GM18507 (cell line): ENCODE data around the gene KATNB1.

Source experiments
- DNase-seq: peaks from one replicate; pipeline ENCODE4 v3.0.0; 2011; ENCODE audit warnings: low read depth; ENCODE audit not compliant: insufficient read length; ENCODE audit errors: extremely low spot score
- FAIRE-seq: peaks from 2 replicates; lab custom pipeline; 2011; peaks lifted over from hg19 to GRCh38; lab: Jason Lieb, UNC

KATNB1 gene

DNA sequence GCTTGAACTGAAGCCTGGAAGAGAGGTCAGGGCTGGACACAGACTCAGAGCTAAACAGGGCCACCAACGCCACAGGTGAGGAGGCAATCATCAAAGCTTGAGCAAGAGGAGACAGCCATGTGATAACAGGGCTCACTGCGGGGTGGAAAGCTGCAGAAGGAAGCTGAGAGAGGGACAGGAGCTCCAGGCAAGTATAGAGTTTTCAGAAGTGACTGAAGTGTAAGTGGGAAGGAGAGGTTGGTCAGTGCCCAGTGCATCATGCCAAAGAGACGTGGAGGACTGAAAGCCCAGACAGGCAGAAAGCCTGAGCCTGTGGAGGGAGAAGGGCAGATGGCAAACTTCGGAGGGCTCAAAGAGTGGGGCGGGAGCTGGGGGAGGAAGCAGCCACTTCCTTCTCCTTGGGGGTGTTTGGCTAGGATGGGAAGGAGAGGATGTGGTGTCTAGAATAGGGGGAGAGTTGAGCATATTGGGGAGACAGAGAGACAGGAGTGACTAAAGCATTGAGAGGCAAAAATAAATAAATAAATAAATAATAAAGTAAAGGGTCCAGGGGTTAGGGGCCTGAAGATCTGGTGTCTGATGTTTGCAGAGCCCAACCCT lies 64.1 kb downstream of the KATNB1 start:
- no peak for DNase-seq
- no peak for FAIRE-seq

DNA sequence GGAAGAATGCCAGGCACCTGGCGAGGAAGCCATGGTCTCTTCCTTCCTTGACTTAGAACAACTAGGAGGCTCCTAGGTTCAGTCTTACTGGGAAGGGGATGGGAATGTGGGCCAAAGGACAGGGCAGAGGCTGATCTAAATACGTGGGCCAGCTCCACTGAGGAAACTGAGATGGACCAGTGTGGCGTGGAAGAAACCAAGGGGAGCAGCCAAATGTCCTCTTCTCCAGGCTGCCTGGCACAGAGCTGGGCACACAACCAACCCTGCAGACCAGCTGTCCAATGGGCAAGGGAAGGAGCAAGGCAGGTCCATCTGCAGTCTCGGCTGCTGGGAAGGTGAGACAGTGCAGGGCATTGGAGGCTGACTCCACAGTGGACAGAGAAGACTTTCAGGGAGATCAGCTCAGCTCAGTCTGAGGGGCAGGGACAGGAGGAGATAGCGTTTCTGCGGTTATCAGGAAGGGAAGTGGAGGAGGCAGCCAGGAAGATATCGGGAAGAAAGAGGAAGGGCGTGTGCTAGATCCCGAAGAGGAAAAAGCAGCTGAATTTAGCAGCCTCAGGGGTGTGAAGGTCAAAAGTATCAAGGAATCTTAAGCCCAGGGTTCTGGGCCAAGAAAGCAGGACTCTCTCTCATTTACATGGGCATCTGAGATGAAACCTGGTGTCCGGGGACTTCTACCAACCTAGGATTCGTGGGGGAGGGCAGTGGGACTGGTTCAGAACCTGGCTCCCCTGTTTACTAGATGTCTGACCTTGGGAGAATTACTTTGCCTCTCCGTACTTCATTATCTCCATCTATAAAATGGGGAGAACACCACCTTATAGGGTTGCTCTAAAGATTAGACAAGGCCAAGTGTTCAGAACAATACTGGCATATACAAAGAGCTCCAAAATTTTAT lies 64.9 kb downstream of the KATNB1 start:
- FAIRE-seq = no peak
- DNase-seq = no peak

DNA sequence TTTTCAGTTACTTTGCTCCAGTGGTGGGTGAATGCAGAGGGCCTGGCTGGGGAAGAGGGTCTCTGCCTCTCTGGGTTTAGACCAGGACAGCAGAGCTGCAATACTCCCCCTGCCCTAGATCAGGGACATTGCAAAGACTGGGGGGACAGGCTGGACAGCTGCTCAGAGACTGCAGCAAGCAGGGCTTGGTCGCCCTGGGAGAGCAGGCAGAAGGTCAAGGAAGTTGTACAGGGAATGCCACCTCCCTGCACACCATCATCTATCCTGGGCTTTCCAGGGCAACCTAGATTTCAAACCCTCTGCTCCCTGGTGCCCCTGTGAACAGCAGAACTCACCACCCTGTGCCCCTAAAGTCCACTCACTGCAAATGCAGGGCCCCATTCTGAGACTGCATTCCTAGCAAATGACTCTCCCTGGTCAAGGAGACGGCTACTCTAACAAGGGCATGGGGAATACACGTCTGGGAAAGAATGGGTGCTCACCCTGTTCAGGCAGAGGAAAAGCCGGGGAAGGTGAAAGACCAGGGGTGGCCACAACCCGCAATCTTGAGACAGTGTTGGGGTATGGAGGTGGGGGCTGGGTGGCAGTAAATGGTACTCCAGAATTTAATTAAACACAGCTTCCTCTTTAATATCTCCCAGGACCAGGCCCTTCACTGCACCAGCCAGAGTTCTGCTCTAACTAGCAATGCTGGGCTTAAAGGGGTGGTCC lies 65.7 kb downstream of the KATNB1 start:
- FAIRE-seq (no peak), DNase-seq (no peak)

DNA sequence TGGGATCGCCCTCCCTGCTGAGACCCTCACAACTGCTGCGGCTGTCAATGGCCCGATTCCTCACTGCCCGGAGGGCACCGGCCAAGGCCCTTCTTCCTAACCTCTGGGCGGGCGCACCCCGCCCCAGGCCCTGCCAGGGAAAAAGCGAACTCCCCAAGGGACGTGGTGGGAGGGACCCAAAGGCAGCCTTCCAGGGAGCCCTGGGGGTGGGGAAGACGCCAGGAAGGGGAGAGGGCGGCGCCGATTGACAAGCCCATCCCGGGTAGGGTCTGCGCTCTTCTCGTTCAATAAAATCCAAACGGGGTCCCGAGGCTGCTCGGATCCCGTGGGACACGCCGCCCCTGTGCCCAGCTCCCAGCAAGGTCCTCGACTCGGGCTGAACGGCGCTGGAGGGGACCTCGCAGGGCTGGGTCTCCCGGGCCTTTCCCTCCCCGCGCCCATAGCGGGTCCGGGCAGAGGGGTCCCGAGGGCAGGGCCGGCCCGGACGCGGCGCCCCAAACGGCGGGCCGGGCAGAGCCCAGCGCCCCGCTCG lies 66.3 kb downstream of the KATNB1 start:
- no peak for FAIRE-seq
- DNase-seq = no peak

DNA sequence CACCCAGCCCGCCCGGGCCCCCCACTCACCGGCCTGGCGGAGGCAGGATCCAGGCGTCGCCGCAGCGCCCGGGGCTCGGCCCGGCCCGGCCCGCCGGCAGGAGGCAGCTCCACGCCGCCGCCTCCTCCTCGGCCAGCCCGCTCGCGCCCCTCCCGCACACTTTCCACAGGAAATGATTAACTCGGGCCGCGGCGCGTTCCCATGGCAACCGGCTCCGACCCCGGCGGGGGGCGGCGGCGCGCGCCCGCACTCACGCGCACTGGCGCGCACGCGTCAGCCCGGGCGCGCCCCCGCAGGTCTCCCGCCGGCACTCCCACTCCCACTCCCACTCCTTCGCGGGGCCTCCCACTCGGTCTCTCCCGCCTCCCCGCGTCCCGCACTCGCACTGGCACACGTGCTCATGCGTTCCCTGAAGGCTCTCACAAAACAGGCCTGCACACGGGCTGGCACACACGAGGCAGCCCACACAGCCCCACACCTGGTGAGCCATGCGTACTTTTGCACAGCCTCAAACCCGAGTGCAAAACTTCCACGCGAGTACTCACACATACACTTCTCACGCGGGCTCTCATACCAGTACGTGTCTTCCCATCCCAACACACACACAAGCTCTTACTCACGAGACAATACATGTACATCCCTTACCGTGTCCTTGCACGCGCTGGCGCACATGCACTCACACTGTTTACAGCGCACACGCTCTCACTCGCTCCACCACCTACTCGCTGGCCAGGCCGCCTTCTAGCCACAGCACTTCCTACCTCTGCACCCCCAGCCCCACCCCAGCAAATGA lies 67.0 kb downstream of the KATNB1 start, which contains the start of gene KIFC3:
TSS of gene KIFC3 (minus strand) at position 151 of the 793 bp plus-strand sequence. CDS start 4,248 bp downstream, outside the sequence.
- FAIRE-seq = no peak
- DNase-seq = no peak

DNA sequence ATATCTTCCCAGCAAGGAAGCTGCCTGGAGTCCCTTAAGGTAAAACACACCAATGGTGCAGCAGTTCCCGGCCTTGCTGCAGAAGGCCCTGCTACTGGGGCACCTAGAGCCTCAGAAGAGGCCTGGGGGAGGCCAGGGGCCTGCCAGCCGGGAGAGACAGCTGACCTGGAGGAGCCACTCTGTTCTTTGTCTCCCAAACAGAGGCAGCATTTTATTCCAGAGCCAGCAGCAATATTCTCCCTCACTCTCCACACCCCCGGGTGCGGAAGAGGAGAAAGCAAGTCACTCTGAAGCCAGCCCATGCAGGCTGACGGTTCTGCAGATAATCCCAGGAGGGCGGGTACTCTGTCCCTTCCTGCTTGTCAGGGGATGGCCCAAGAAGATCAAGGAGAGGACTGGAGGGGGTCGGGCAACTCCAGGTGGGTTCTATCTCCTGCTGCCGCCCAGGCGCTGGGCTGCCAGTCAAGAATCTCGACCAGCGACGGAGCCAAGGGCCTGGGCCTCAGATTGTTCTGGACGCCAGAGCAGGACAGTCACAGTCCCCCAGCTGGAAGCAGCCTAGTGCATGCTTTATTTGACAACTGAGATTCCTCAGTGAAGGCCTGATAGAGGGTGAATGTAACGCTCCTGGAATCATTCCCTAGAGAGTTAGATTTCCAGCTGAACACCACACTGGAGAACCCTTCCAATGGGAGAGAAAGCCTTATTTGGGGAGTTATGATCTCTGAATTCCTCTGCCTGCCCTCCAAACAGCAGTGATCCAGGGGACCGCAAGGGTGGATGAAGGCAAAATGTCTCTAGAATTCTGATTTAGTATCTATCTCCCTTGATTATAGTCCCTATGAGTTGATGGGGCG lies 67.8 kb downstream of the KATNB1 start:
- FAIRE-seq (no peak), DNase-seq (no peak)

DNA sequence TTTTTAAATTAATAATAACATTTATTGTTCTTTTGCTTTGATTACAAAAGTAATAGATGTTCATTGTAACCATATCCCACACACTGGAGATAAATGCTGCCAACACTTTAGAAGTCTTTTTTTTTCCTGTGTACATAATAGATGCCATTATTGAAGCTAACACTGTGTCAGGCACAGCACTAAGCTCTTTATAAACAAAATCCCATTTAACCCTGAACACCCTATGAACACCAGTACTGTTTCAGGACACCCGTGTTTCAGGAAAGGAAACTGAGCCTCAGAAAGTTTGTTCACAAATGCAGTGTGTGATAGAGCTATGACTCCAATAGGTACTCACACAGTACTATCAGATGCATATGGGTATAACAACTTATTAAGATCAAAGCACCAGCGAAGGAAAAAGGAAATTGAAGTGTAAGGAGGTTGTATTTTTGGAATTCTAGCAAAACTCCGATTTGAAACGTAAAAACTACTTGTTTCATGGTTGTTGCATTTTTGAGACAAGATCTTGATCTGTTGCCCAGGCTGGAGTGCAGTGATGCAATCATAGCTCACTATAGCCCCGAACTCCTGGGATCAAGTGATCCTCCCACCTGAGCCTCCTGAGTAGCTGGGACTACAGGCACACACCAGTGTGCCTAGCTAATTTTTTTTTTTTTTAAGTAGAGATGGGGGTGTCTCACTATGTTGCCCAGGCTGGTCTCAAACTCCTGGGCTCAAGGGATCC lies 68.7 kb downstream of the KATNB1 start:
- DNase-seq = no peak
- no peak for FAIRE-seq

DNA sequence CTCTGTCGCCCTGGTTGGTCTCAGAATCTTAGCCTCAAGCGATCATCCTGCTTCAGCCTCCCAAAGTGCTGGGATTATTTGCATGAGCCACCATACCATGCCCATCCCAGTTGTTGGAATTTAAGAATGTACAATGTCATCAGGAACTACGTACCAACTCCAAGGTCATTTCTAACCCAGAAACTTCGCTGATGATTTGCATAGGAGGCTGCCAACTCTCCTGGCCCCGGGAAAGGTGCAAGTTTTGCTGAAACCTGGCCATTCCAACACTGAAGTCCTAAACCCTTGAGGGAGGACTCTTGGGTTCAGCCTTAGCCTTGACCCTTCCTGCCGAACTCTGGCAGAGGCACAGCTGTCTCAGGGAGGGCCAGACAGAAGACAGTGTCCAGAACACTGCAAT lies 69.6 kb downstream of the KATNB1 start:
- no peak for DNase-seq
- FAIRE-seq = no peak
